HFFc6 (cell line): Measurements from ENCODE around the gene MOCOS. TPM values are rescaled to one million over a fixed set of nuclear protein-coding genes. Genes with fewer than 3 reads are reported as not detected.

Experiments
- DNase-seq: peaks from one replicate; pipeline ENCODE4 v3.0.0-alpha.2; 2018
- H3K27ac Mint-ChIP-seq: 2 replicates; pipeline ENCODE4 v1.8.0; 2020; ENCODE audit warnings: mild to moderate bottlenecking, mixed read lengths
- H3K27me3 Mint-ChIP-seq: 2 replicates; pipeline ENCODE4 v1.8.0; 2021; ENCODE audit warnings: mild to moderate bottlenecking, moderate library complexity, mixed read lengths; ENCODE audit not compliant: insufficient read depth
- H3K36me3 Mint-ChIP-seq: 2 replicates; pipeline ENCODE4 v1.8.0; 2021; ENCODE audit warnings: low read depth, mixed read lengths
- H3K4me1 Mint-ChIP-seq: 2 replicates; pipeline ENCODE4 v1.8.0; 2020; ENCODE audit warnings: low read depth, mixed read lengths
- H3K4me3 Mint-ChIP-seq: 2 replicates; pipeline ENCODE4 v1.8.0; 2020; ENCODE audit warnings: mild to moderate bottlenecking, moderate library complexity, mixed read lengths
- H3K9me3 Mint-ChIP-seq: 2 replicates; pipeline ENCODE4 v1.8.0; 2020; ENCODE audit warnings: mild to moderate bottlenecking, mixed read lengths
- long read RNA-seq: library from polyadenylated mRNA; unstranded; transcript quantifications from one replicate; pipeline ENCODE4 v2.0.0, GENCODE V29; 2019
- total RNA-seq, 6 experiments: library from RNA; stranded (reverse); fragmentation: NEBNext Ultra II Directional; extraction: Animal tissue kit (Norgen Biotek cat#: 25700); gene quantifications; 2 replicates in 1 of 6; 3 replicates in 5 of 6; pipeline ENCODE4 v1.2.3, GENCODE V29; 2021
- TF ChIP-seq, protein P1 (sequence below): fragments of 200-600 bp; sonication (generic); IDR thresholded peaks from 2 replicates; pipeline ENCODE4 v1.5.0; 2021; ENCODE audit warnings: antibody characterized with exemption, mild to moderate bottlenecking

MOCOS gene, protein sequence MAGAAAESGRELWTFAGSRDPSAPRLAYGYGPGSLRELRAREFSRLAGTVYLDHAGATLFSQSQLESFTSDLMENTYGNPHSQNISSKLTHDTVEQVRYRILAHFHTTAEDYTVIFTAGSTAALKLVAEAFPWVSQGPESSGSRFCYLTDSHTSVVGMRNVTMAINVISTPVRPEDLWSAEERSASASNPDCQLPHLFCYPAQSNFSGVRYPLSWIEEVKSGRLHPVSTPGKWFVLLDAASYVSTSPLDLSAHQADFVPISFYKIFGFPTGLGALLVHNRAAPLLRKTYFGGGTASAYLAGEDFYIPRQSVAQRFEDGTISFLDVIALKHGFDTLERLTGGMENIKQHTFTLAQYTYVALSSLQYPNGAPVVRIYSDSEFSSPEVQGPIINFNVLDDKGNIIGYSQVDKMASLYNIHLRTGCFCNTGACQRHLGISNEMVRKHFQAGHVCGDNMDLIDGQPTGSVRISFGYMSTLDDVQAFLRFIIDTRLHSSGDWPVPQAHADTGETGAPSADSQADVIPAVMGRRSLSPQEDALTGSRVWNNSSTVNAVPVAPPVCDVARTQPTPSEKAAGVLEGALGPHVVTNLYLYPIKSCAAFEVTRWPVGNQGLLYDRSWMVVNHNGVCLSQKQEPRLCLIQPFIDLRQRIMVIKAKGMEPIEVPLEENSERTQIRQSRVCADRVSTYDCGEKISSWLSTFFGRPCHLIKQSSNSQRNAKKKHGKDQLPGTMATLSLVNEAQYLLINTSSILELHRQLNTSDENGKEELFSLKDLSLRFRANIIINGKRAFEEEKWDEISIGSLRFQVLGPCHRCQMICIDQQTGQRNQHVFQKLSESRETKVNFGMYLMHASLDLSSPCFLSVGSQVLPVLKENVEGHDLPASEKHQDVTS
- 1 to 10 TPM; 1.7 to 3.0 (median 2.5) TPM for total RNA-seq
- long read RNA-seq, full-length matches to known transcripts: 2 of 4 reads
- long read RNA-seq, partial matches to known transcripts: 1 of 4 reads
- long read RNA-seq, other reads (novel, unspliced or antisense): 1 of 4 reads

DNA sequence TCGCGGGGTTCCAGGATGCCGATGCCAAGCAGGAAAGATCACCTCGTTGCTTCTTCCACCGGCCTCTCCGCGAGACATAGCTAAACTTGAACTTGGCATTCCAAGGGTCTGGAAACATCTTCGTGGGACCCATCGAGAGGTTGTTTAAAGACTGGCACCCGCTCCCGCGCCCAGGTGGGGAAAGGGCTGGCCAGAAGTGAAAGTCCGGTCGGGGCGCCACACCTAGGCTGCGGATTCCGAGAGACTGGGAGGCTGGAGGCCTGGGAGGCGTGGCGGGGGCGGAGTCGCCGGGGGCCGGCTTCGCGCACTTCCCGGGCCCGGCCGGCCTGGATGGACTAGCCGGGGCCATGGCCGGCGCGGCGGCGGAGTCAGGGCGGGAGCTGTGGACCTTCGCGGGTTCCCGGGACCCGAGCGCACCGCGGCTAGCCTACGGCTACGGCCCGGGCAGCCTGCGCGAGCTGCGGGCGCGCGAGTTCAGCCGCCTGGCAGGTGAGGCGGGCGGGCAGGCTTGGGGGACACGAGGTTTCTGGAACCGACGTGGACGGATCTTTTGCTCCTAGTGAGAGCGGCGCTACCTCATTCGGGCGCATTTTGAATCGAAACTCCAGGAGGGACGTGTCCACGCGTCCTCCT, at the start of gene MOCOS:
Gene MOCOS (plus strand): TSS at position 305 of the 633 bp plus-strand sequence. CDS start 43 bp downstream, at position 348.
- Mint-ChIP-seq H3K4me1 (peaks cover 17% of the 10 kb centered on the region), H3K4me3 (peak within 1 kb of the TSS; percentile 91), H3K27me3 (no peaks in the 10 kb centered on the region; the same call in none of the 2 replicates), H3K27ac (peak within 1 kb of the TSS; percentile 64), H3K36me3 (no peaks in the 10 kb centered on the region), H3K9me3 (no peaks in the 10 kb centered on the region)
- TF ChIP-seq, protein P1, sequence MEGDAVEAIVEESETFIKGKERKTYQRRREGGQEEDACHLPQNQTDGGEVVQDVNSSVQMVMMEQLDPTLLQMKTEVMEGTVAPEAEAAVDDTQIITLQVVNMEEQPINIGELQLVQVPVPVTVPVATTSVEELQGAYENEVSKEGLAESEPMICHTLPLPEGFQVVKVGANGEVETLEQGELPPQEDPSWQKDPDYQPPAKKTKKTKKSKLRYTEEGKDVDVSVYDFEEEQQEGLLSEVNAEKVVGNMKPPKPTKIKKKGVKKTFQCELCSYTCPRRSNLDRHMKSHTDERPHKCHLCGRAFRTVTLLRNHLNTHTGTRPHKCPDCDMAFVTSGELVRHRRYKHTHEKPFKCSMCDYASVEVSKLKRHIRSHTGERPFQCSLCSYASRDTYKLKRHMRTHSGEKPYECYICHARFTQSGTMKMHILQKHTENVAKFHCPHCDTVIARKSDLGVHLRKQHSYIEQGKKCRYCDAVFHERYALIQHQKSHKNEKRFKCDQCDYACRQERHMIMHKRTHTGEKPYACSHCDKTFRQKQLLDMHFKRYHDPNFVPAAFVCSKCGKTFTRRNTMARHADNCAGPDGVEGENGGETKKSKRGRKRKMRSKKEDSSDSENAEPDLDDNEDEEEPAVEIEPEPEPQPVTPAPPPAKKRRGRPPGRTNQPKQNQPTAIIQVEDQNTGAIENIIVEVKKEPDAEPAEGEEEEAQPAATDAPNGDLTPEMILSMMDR: no peak
- peak; percentile 32 for DNase-seq

DNA sequence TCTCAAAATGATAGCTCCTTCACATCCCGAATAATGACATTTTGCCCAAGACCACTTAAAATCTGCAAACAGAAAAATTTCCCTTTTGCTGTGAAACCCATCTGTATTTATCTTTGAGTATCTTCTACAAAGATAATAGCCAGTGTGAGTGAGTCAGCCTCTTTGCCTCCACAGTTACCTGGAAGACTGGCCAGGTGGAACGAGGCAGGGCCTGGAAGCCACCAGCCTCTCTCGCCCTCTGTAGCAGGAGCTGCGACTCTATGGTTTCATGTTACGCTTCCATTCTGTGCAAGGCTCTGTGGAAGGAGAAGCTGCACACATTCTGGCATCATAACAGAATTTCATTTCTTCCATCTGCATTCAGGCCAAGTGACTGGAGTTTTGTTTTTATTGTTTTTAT, 48.1 kb upstream of the MOCOS start:
- Mint-ChIP-seq H3K36me3 (peaks cover 23% of the 10 kb centered on the region), H3K4me1 (peaks cover under 1% of the 10 kb centered on the region; the same call in 1 of the 2 replicates), H3K27me3 (no peaks in the 10 kb centered on the region), H3K4me3 (no peak overlapping the region), H3K27ac (no peak overlapping the region), H3K9me3 (no peaks in the 10 kb centered on the region)
- TF ChIP-seq, protein P1: no peak
- no peak for DNase-seq

DNA sequence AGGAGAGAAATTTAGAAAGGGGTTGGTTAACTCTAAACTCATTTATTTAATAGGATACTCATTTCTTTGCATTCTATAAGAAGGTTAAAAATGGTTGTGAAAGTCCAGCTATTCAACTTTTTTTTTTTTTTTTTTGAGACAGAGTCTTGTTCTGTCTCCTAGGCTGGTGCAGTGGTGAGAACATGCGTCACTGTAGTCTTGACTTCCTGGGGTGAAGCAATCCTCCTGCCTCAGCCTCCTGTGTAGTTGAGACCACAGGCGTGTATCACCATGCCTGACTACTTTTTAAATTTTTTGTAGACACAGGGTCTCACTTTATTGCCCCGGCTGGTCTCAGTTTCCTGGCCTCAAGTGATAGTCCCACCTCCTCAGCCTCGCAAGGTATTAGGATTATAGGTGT, 45.7 kb upstream of the MOCOS start:
- TF ChIP-seq, protein P1: no peak
- no peak overlapping the region for H3K4me3 Mint-ChIP-seq
- H3K27me3 Mint-ChIP-seq: no peaks in the 10 kb centered on the region
- no peak for DNase-seq
- H3K27ac Mint-ChIP-seq: no peak overlapping the region
- no peaks in the 10 kb centered on the region for H3K9me3 Mint-ChIP-seq
- H3K4me1 Mint-ChIP-seq: no peaks in the 10 kb centered on the region; the same call in 1 of the 2 replicates
- peaks cover 29% of the 10 kb centered on the region for H3K36me3 Mint-ChIP-seq

DNA sequence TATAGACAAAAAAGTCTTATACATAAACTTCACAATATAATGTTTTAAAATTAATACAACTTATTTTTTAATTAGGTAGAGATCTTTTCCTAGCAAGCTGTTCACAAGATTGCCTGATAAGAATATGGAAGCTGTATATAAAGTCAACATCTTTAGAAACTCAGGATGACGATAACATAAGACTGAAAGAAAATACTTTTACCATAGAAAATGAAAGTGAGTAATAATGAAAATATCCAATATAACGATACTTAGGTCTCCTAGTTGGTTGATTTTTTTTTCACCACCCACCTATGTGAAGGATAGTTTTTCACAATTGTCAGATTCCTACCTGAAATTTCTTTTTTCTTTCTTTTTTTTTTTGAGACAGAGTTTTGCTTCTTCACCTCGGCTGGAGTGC, 44.5 kb upstream of the MOCOS start:
- H3K27me3 Mint-ChIP-seq: no peaks in the 10 kb centered on the region
- TF ChIP-seq, protein P1: no peak
- H3K9me3 Mint-ChIP-seq: no peaks in the 10 kb centered on the region
- H3K4me3 Mint-ChIP-seq: no peak overlapping the region
- no peak overlapping the region for H3K27ac Mint-ChIP-seq
- H3K36me3 Mint-ChIP-seq: peaks cover 22% of the 10 kb centered on the region
- no peak for DNase-seq
- no peaks in the 10 kb centered on the region; the same call in 1 of the 2 replicates for H3K4me1 Mint-ChIP-seq

DNA sequence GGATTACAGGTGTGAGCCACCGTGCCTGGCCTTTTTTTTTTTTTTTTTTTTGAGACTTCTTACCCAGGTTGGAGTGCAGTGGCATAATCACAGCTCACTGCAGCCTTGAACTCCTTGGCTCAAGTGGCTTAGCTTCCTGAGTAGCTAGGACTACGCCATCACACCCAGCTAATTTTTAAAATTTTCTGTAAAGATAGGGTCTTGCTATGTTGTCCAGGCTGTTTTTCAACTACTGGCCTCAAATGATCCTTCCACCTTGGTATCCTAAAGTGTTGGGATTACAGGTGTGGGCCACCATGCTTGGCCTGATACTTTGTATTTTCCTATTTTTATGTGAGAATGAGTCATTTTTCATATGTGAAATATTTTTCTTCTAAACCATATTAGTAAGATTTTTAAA, 43.9 kb upstream of the MOCOS start:
- Mint-ChIP-seq H3K36me3 (peaks cover 18% of the 10 kb centered on the region), H3K4me3 (no peak overlapping the region), H3K4me1 (no peaks in the 10 kb centered on the region; the same call in 1 of the 2 replicates), H3K9me3 (no peaks in the 10 kb centered on the region), H3K27ac (no peak overlapping the region), H3K27me3 (no peaks in the 10 kb centered on the region)
- DNase-seq: no peak
- TF ChIP-seq, protein P1: no peak
